ENCODE results near the gene LEO1.

GRCh38 chr15:52008698-52009434 is 37.3 kb upstream of the LEO1 start:
- TF ChIP-seq CTCF (IDR thresholded peaks at IDR 0.05; ENCODE audit: borderline replicate concordance, extremely low read depth, low read length, poor library complexity, severe bottlenecking) (no peak), EZH2 (IDR thresholded peaks at IDR 0.05; ENCODE audit: borderline replicate concordance, low read depth, low read length, severe bottlenecking) (no peak)
